ENCODE measurements around the gene DIPK1C. TPM values are rescaled to one million over a fixed set of nuclear protein-coding genes. Genes with fewer than 3 reads are reported as not detected.

Gene DIPK1C
- polyA plus RNA-seq, 1 donor, result 0.10 TPM

DNA sequence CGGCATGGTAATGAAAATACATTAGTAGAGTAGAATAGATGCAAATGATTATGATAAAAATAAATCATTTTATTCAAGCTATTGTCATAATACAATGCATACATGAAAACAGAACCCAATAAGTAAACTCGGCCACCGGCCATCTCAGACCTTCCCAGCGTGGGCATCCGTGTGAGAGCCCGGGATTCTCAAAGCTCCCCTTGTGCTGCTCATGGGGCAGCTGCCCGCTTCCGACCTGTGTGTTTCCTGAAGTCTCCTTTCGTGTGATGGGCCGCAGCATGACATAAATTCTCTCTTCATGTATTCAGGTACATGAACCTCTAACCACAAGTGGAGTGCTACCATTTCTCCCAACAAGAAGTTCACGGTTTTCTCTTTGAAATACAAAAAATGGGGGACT is 25.6 kb upstream of the DIPK1C start:
- no peak for DNase-seq

DNA sequence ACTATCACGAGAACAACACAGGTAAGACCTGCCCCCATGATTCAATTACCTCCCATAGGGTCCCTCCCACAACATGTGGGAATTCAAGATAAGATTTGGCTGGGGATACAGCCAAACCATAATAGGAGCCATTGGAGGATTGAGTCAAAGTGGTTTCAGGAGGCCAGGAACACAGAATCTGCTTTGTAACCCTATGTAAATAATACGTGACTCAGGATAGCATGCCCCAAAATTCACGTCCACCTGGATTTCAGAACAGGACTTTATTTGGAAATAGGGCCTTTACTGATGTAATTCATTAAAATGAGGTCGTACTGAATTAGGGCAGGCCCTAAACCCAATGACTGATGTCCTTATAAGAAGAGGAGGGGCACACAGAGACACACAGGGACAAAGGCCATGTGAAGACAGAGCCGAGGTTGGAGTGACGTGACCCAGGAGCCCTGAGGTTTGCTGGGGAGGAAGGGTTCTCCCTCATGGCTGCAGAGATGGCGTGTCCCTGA is 23.1 kb upstream of the DIPK1C start:
- no peak for DNase-seq

DNA sequence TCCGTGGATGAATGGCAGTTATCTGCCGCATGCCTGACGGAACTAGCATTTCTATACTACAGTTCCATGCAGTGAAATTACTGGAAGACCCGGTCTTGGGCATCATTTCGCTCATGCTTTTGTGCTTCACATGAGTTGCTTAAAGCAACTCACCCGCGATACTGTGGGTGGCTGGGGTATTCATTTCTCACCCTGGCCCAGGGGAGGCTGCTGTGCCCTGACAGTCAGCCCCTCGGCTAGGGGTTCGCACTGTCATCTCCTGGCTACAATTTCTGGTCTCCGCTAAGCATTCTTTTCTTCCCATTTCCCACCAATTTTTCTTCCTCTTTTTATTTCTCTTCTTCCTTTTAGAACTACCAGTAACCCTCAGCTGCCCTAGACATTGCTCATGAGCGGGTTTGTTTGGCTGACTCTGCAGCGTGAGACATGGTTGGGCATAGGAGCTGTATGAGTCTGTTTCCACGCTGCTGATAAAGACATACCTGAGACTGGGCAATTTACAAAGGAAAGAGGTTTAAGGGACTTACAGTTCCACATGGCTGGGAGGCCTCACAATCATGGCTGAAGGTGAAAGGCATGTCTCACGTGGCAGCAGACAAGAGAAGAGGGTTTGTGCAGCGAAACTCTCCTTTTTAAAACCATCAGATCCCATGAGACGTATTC is 22.5 kb upstream of the DIPK1C start:
- no peak for DNase-seq

DNA sequence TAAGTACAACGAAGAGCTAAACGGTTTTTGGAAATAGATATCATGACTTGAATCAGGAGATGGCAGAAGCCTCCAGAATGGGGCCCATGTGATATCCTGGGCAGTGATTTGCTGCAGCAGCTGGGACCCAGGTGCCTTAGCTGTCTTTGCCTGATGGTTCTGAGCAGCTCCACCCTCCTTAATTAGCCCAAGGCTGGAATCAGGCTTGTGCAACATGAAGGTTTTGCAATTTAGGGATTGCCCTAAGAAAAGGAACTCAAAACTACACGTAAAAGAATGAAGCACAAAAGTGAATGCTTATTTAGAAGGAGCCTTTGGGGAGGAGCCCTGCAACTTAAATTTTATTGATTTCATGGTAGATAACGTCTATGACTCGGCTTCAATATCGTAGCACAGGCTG is 21.8 kb upstream of the DIPK1C start:
- no peak for DNase-seq

DNA sequence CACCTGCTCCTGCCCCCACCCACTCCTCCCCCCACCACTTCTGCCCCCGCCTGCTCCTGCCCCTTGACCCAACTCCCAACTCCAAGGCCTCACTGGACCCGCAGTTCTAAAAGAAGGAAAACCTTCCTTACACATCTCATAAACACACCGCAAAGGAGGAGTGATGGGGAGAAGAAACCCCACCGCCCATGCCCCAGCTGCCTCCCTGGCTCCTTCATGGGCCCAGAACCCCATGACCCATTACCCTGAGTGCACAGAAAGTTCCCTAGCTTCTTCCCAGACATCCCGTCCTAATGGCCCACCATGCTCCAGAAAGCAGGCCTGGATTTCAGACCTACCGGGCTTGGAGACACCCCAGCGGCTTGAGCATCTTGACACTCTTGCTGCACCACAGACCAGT is 21.2 kb upstream of the DIPK1C start:
- DNase-seq, result no peak

DNA sequence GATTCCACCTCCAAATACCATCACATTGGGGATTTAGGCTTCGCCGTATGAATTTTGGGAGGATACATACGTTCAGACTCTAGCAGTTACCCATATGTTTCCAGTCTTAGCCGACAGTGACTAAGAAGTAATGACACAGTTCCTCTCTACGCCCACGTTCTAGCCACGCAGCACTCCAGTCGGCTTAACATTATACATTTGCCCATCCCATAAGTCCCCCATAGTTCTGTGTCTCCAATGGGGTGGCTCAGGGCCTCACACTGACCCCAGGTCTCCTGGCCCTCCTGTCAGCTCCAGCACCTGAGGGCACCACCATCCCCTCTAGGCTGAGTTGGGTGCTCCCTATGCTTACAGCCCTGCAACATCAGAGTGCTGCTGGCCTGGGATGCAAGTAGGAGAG is 20.7 kb upstream of the DIPK1C start:
- no peak for DNase-seq

DNA sequence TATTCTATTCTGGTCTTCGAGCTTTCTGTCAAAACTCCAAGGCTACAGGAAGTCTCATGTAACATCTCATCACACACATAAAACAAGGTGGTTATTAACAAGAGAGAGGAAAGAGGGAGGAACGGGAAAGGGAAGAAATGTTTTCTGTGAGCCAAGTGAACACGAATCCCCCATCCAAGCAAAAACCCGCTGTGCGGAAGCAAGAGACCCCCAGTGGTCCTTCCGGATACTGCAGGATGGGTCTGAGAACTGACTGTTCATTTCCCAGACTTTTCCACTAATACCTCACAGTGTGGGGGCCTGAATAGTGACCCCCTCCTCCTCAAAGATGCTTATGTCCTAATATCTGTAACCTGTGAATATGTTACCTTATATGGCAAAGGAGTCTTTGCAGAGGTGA is 19.0 kb upstream of the DIPK1C start:
- peak; percentile 52 for DNase-seq

DNA sequence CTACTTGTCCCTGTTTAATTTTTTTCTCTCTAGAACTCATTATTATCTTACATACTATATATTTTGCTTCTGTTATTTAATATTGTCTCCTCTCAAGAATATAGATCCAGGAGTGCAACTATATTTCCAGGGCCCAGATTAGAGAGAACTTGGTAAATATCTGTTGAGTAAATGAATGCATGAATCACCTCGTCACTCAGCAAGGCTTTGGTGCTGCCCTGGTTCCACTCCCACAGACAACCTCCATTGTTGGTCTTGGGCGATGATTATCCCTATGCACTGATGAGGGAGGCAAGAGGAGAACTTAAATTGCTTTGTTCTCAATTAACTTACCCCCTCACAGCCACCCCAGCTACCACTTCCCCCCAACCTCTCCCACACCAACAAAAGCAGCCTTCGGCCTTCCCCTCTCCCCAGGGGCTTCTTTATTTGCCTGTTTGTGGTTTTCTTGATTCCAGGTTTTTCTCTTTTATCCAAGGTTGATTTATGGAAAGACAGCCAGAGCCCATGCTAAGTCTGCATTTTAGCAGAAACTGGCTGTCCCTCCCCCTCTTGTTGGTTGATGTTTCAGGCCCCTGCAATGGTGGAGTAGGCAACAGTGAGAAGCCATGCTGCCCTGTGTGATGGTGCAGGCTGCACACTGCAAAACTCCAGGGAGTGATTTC is 17.0 kb upstream of the DIPK1C start:
- DNase-seq, result no peak

DNA sequence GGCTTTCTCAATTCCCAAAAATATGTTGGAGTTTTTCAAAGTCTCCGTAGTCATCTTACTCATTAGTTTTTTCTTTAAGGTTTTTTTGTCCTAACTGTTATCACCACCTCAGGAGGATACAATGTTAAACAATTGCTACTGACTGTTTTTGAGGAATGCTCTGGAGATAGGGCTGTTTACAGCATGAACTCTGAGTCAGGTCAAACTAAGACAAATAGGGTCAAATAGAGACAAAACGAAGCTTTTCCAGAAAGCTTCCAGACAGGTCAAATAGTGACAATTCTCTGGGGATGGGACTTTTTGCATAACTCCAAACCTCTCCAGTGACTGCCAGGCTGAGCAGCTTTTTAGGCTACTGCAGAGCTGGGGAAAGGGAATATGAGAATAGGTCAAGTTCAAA is 15.2 kb upstream of the DIPK1C start:
- DNase-seq, result no peak

DNA sequence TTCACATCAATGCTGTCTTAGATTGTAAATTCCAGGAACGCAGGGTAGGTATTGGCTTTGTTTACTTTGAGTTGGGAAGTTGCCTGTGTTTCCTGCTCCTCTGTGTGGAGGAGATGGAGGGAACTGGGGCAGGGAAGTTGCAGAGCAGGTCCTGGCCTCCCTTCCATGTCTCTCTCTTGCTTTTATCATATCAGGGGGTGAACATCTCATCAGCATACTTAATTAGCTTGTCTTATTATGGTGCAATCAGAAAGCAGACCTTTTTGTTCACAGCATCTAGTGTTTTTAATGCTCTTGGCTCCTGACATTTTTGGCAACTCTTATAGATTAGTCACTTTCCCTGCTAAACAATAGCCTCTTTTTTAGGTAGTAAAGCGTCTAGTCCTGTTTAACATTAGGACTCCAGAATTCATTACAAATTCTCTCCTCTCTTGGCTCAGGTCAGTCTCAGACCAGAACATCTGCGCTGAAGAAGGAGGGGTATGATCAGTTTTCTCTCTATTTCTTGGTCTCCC is 11.5 kb upstream of the DIPK1C start:
- no peak for DNase-seq

DNA sequence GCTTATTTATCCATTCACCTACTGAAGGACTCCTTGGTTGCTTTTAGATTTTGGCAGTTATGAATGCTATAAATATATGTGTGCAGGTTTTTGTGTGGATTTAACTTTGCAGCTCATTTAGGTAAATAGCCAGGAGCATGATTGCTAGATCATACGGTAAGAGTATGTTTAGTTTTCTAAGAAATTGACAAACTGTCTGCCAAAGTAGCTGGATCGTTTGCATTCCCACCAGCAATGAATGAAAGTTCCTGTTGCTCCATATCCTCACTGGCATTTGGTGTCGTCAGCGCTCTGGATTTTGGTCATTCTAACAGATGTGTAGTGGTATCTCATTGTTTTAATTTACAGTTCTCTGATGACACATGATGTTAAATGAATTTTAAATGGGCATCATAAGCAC is 8.7 kb upstream of the DIPK1C start:
- no peak for DNase-seq

DNA sequence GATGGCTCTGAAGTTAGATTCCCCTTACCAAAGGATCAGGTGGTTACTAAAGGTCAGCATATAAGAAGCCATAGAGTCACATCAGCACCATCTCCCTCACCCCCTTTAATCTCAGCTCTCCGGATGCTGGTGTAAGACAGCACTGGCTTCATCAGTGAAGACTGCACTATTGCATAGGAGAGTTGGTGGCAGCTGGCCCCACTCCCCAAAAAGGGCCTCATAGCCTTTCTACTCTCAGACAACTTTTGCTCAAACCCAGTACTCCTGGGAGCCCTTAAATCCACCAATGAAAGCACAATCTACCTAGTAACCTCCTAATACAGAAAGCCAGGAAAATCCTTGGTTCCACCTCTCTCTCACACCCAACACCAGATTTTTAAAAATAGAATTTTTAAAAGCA is 6.9 kb upstream of the DIPK1C start:
- DNase-seq, result no peak

DNA sequence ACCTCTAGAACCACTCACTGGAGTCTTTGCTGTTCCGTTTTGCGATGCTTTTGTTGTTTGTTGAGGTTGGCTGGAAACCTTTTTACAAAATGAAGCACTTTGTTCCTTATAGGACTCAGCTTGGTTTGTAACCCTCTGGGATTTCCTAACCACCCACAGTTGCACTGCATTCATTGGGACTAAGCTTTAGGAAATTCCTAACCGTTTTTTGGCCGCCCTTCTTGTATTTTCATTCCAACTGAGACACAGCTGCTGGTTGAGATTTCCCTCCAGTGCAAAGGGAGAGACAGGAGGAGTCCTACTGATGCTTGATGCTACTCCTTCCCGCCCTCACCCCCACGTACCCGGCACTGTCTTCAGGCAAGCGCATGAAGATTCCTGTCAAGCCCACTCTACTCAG is 6.1 kb upstream of the DIPK1C start:
- DNase-seq, result no peak

DNA sequence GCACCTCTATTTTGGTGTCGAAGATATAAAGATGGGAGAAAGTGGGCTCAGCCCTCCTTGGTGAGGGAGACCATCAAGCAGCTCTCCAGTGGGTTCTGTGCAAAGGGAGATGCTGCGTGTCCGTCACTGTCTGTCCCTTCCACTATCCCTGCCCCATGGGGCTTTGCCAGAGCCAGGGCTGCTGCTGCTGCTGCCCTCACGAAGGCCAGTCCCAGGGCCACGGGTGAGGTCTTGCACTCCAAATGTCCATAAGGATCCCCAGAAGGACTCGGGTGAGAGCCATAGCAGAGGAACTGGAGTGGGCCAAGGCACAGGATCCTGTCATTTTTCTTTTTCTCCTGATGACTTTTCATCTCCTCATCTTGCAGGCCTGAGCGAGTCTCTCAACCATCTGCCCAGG is 3.7 kb upstream of the DIPK1C start:
- no peak for DNase-seq

DNA sequence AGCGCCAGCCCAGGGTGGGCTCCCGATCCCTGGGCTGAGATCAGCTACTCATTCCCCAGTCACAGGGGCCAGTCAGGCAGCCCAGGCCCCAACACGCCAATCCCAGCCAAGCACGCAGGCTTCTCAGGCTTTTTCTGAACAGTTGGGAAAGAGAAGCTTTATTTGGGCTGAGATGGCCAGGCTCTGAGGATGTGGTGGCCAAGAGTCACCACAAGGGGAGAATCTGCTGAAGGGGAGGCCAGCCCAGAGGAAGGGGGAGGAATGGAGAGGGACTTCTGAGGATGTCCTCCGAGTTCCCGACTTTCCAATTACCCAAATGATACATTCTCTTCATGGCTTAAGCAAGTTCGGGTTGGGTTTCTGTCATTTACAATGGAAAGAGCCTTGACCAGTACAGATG is 2.8 kb upstream of the DIPK1C start:
- DNase-seq, result no peak

DNA sequence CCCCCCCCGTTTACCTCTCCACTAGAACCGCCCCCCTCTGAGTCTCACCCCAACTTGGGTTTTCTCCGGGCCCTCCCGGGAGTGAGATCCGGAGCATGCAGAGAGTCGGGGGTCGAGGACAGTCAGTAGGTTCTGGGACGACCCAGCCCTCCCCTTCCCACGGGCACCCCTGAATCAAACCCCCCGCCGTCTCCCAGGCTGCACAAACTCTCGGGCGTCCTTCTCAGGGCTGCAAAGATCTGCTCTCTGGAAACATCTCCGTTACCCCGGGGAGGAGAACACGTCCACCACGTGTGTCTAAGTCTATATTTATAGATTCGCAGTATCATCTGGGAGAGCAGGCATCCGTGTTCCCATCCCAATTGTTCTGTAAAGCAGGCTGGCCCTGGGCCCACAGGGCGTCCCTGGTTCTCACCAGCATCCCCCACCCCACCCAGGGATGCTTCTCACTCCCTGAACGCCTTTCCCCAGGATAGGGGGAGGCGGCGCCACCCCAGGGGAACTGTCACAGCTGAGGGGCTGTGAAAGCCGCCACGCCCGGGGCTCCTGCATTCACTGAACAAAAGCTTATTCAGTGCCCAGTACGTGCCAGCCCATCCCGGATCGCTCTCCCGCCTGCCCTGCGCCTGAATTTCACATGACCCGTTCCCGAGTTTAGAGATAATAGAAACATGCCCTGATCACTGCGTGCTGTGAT is 765 bp upstream of the DIPK1C start:
- no peak for DNase-seq

DNA sequence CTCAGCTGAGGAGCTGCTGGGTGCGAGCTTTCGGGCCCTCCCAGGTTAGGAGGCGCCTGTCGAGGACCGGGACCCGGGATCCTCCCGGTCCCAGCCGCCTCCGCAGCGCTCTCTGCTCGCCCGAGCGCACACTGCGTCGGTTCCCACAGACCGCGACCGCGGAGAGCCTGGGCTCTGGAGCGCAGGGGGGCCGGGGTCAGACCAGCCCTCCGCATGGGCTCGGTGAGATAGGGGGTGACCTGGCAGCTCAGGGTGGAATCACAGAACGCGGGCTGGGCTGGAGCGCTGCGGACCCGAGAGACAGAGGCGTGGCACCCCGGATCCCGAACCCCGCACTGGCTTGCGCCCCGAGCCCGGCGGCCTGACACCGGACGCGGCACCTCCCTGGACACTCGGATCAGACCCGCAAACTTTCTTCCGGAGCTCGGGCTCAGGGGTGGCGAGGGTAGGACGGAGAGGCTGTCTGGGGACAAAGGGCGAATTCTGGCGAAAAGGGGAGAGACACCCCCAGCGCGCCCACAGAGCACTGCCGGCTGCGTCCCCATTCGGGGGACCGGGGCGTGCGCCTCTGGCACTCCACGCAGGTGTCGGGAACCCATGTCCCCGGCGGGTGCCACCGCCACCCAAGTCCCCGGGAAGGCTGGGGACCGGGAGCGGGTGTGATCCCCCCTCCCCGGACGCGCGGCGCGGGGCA is 612 bp downstream of the DIPK1C start:
- DNase-seq, result no peak

DNA sequence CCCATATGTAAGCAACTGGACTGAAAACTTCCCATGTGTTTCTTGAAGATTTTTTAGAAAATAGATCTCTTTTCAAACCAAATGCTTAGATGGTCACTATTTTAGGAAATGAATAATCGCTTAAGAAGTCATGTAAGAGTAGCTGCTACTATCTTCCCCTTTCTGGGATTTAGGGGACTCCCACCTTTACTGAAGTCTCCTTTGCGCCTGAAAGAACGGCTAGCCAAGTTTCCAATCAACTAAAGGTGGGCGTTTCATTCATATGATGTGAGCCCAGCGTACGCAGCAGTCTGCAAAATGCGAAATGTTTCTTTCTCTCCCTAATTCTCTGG is 1.1 kb downstream of the DIPK1C start:
- DNase-seq, result no peak

DNA sequence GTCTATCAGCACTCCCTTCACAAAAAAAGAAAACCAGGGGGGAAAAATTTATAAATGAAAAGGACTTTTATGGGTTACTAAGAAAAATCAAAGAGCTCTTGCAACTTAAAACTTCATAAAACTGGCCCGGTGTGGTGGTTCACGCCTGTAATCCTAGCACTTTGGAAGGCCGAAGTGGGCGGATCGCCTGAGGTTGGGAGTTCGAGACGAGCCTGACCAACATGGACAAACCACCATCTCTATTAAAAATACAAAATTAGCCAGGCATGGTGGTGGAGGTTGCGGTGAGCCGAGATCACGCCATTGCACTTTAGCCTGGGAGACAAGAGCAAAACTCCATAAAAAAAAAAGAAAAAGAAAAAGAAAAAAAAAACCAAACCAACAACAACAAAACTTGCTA is 1.7 kb downstream of the DIPK1C start:
- DNase-seq, result no peak

DNA sequence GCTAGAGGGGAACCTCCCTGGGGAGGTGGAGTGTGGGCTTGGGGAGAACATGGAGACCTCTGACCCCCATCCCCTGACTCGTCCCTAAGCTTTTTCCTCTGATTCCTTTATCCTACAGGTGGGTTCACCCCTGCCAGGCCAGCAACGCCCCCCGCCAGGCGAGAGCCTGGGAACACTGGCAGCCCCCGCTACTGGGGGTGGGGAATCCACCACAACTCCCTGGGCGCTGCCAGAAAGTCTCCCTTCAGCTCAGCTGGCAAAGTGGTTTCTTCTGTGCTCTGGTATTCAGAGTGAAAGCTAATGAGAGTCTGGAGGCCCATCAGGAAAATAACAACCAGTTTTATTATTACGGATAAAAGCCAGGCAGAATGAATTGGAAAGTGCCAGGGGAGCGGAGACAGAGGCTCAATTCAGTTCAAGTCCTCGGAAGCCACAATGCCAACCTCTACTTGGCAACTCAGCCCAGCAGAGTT is 2.8 kb downstream of the DIPK1C start:
- no peak for DNase-seq

DNA sequence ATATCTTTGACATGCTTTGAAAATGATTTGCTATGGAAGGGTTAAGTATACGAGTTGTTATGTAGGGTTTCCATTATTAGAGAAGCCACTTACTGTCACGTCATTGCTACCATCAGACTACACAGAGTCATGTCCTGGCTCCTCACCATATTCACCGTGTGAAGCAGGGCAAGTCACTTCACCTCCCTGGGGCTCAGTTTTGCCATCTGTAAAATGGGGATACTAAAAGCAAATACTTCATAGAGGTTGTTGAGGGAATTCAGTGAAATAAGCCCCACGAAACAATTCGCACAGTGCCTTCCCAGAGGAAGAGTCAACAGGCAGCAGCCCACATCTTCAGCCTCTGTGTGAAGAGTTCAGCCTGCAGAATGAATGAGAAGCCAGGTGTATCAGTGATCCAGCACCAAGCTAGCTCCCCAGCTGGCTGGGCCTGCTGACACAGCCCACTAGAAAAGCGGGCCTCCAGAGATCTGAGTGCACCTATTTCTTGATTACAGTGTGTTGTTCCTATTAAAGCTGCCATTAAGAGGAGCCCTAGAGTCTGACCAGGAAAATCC is 3.4 kb downstream of the DIPK1C start:
- no peak for DNase-seq

DNA sequence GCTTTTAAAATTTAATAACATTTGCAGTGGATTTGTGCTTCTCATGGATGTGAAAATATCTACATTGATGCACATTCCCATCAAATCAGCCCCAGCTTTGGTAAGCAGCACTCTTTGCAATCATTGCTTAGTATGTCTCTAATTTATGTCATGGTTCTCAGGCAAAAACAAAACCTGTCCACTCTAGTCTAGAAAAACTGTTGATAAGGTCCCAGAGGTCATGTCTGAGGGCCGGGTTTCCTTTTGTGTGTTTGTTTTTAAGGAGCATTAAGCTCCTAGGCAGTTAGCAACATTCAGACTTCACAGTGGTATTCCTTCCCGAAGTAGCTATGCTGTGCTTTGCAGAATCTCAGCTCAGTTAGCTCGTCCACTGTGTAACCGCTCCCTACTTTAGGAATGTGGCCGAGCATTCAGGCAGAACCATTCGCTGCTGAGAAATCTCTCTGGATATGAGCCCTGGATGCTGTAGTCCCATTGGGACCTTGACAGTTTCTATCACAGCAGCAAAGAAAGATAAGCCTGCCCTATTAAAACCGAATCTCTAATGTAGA is 4.0 kb downstream of the DIPK1C start:
- no peak for DNase-seq

Data from left kidney (tissue), 2 donors.